GM21390 (cell line): Measurements from ENCODE around the gene GATM.

Experiments
- ATAC-seq: cut with Tn5 transposase; IDR thresholded peaks from one replicate; pipeline ENCODE4 v1.9.1; 2021; ENCODE audit not compliant: unreplicated experiment

The GATM gene, protein sequence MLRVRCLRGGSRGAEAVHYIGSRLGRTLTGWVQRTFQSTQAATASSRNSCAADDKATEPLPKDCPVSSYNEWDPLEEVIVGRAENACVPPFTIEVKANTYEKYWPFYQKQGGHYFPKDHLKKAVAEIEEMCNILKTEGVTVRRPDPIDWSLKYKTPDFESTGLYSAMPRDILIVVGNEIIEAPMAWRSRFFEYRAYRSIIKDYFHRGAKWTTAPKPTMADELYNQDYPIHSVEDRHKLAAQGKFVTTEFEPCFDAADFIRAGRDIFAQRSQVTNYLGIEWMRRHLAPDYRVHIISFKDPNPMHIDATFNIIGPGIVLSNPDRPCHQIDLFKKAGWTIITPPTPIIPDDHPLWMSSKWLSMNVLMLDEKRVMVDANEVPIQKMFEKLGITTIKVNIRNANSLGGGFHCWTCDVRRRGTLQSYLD

DNA sequence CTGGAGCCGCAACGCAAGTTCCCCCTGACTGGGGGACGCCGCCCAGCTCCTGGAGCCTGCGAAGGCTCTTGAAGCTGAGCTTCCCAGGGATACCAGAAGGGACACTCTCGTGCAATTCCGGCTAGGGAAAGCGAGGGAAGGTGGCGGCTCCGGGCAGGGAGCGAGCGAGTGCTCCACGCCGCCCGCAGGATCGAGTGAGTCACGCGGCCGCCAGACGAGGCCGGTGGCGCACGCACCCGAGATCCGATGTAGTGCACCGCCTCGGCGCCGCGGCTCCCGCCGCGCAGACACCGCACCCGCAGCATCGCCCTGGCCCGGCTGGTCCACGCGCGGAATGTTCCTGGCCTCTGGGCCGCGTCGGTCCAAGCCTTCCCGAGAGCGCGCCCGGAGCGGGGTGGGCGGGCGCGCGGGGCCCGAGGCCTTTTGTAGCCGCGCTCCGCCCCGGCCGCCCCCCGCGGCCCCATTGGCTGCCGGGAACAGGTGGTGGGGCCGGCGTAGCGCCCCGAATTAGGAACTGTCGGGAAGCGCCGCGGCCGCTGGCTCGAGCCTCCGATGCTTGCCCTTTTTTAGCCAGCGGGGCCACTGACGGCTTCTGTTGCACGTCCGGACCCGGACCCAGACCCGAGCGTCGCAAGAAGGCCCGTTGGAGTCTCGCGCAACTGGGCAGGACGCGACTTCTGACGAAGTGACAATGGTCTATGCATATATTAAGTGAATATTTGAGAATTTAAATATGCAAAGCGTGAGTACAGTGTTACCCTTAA is at the start of gene GATM:
Gene GATM, minus strand, starts transcription at position 396 of the 764 bp plus-strand sequence. Its CDS starts 91 bp downstream, at position 305.
- peak; percentile 85 for ATAC-seq

DNA sequence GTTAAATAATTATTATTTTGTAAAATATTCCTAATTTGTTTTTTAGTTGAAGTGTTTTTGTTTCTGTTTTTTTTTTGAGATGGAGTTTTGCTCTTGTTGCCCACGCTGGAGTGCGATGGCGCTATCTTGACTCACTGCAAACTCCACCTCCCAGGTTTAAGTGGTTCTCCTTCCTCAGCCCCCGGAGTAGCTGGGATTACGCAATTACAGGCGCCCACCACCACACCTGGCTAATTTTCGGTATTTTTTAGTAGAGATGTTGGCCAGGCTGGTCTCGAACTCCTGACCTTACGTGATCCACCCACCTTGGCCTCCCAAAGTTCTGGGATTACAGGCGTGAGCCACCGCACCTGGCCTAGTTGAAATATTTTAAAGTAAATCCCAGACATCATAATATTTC is 48.7 kb upstream of the GATM start:
- ATAC-seq, result no peak

DNA sequence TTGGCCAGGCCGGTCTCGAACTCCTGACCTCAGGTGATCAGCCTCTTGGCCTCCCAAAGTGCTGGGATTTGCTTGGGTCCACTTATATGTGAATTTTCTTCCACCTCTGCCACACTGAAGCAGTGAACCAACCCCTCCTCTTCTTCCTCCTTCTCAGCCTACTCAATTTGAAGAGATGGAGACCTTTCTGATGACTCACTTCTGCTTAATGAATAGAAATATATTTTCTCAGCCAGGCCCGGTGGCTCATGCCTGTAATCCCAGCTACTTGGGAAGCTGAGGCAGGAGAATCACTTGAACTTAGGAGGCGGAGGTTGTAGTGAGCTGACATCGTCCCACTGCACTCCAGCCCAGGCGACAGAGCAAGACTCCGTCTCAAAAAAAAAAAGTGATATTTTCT is 46.8 kb upstream of the GATM start:
- ATAC-seq, result no peak

DNA sequence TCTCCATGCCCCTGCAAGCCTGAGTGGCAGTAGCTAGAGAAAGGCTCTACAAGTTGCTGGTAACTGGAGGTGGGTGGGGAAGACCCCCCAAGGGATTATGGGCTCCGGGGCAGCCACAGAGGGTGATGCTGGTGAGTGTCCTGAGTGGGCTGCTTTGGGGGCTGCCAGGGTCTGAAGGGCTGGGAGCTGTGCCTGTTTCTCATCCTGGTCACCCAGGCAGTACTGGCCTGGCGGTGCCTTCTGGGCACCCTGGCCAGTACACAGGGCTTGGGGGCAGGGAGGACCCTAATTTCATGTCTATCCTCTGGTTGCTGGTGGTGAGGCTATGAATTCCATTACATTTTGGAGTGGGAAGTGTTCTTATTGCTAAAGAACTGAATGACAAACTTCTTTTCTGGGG is 46.1 kb upstream of the GATM start:
- no peak for ATAC-seq

DNA sequence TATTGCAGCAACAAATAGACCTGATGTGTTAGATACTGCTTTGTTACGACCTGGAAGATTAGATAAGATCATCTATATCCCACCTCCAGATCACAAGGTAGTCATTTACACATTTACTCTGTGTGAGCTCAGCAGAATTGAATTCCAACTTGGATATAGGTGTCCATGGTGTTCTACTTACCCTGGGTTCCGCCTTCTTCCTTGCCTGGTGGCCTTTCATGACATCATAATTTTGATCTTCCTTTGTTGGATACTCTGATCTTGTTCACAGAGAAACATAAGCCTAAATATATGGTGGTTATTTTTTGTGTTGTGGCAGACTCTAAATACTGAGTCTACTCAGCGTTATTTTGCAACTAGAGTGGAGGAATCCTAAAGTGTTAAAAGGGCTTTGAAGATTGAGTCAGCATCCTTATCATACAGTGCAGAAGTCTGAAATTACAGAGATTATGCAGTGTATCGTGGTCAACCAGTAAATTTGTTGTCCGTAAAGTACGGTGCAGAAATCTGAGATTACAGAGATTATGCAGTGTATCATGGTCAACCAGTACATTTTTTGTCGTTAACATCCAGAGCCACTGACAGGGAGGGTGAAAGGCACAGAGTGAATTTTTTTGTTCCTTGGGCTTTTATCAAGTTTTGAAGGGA is 39.1 kb upstream of the GATM start:
- no peak for ATAC-seq

DNA sequence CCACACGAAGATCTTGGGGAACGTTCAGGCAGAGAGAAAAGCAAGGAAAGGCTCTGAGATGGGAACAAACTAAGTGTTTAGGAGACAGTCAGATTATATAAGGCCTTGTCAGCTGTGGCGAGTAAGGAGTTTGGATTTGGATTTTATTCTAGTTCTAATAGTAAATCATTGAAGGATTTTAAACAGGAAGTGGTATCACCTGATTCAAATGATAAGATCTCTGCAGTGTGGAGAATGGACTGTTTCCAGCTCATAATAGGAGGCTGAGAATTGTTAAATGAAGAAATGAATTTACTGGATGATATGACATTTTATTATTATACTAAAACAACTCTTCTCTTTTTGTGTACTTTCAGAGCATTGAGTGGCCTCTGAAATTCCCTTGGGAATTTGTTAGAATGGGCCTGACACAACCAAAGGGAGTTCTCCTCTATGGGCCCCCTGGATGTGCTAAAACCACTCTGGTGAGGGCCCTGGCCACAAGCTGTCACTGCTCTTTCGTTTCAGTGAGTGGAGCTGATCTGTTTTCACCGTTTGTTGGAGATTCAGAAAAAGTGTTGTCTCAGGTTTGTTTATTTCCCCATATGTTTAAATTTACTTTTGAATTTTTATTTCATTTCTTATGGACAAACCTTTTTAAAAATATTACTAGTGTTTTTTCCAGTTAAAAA is 36.0 kb upstream of the GATM start:
- ATAC-seq, result no peak

DNA sequence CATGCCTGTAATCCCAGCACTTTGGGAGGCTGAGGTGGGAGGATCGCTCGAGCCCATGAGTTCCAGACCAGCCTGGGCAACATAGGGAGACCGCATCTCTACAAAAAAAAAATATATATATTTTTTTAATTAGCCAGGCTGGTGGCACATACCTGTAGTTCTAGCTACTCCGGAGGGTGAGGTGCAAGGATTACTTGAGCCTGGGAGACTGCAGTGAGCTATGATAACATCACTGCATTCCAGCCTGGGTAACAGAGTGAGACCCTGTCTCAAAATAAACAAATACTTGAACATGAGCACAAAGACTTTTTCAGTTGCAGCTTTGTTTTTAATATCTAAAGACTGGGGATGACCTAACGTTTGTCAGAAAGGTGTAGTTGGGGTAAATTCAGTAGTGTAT is 31.3 kb upstream of the GATM start:
- no peak for ATAC-seq

DNA sequence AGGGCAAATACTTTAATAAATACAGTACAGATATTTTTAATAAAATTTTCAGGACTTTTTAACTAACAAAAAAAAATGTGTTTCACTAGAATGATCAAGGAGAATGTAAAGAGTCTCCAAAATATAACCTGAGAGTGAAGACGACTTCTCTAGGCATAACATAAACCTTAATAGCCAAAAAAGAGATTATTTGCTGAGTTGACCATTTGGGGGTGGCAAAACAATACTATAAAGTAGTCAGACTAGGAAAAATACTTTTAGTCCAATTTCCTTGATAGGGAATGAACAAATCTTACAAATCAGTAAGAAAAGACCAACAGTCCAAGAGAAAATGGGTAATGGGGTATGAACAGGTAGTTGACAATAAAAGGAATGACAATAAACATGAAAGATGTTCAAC is 29.4 kb upstream of the GATM start:
- no peak for ATAC-seq

DNA sequence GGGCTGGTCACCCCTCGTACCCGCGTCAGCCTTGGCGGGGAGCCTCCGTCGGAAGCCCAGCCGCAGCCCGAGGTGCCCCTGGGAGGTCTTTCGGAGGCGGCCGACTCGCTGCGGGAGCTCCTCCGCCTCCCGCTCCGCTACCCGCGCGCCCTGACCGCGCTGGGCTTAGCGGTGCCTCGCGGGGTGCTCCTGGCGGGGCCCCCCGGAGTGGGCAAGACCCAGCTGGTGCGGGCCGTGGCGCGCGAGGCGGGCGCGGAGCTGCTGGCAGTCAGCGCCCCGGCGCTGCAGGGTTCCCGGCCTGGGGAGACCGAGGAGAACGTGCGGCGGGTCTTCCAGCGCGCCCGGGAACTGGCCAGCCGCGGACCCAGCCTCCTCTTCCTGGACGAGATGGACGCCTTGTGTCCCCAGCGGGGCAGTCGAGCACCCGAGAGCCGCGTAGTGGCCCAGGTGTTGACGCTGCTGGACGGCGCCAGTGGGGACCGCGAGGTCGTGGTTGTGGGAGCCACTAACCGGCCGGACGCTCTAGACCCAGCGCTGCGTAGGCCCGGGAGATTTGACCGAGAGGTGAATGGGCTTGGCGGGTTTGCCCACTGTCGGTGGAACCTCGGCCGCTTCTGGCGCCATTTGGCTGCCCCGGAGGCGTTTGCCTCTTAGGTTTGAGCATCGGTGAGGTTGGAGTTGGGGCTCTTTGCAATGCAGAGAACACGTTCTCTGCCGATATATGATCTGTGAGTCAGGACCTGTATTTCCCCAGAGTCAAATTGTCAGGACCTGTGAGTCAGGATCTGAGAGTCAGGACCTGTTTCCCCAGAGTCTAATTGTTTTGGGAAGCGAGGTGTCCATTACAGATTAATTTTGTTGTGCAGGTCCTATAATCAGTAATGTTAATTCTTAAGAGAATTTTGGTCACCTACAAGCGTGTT is 24.9 kb upstream of the GATM start:
- peak; percentile 18 for ATAC-seq

DNA sequence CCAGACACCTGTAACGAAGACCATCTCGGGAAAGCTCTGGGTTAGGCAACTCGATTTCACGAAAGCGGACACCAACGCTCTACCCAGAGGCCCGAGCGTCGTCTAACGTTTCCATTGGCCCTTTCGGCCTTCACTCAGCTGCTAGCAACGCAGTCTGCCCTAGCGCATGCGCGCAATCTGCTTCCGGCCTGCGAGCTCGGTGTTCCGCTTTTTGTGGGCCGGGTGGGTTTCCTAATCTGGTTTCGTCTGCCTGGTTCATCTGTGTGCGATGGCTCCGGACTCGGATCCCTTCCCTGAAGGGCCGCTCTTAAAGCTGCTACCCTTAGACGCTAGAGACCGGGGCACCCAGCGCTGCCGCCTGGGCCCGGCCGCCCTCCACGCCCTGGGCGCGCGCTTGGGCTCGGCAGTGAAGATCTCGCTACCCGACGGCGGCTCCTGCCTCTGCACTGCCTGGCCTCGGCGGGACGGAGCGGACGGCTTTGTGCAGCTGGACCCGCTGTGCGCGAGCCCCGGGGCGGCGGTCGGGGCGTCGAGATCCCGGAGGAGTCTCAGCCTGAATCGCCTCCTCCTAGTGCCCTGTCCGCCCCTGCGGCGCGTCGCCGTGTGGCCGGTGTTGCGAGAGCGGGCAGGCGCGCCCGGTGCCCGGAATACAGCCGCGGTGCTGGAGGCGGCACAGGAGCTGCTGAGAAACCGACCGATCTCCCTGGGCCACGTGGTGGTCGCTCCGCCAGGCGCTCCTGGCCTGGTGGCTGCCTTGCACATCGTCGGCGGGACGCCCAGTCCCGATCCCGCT is 24.0 kb upstream of the GATM start:
- peak; percentile 88 for ATAC-seq

DNA sequence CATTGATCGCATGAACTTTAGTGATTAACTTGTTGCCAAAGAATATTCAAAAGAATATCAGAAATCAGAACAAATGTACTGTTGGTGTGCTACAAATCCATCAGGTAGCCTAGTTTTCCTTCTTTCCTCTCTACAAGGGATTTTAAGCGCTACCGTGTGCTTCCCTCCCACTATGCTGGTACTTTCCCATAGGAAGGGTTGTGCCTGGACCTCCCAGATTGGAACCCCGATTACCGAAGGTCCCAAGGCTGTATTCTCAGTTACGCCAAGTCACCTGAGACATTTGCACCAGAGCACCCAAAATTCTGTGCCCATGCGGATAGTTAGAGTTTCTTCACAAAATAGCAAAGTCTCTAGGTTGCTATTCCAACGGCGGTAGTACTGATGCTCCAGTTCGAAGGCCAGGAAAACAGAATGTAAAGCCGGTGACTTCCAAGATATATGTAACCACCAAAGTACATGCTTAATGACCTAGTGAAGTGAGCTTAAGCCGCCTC is 23.4 kb upstream of the GATM start:
- no peak for ATAC-seq

DNA sequence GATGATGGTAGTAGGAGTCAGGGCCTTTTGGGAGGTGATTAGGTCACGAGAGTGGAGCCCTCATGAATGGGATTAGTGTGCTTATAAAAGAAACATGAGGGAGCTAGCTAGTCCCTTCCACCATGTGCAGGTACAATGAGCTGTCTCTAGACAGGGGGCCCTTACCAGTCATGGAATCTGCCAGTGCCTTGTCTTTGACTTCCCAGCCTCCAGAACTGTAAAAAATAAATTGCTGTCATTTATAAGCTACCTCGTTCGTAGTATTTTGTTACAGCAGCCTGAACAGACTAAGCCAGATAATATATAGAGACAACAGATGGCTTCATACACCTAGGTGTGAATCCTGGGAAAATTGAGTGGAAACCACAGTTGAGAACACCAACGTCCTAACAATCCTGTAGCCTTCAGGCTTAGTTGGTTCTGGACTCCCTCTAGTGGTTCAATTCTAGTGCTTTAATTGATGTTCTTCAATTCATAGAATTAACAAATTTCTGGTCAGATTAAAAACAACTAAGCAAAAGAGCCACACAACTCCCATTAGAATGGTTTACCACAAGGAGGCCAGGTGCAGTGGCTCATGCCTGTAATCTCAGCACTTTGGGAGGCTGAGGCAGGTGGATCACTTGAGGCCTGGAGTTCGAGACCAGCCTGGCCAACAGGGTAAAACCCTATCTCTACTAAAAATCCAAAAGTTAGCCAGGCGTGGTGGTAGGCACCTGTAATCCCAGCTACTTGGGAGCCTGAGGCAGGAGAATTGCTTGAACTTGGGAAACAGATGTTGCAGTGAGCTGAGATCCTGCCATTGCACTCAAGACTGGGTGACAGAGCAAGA is 21.3 kb upstream of the GATM start:
- ATAC-seq, result no peak

DNA sequence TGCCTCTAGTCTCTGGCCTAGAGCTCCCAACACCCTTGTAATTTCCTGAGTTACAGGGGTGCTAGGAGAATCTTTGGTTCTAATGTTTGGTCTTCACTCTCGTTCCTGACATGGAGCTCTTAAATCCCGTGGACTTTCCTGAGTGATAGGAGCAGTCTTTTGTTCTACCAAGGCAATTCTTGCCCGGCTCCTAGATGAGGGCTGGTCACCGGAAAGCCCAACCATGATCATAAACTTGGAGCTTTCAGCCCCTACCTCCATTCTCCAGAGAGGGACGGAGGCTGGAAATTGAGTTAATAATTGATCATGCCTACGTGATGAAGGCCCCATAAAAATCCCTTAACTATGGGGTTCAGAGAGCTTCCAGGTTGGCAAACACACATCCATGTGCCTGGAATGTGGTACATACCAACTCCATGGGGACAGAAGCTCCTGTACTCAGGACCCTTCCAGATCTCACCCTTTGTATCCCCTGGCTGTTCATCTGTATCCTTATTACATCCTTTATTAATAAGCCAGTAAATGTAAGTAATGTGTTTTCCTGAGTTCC is 18.8 kb upstream of the GATM start:
- no peak for ATAC-seq

DNA sequence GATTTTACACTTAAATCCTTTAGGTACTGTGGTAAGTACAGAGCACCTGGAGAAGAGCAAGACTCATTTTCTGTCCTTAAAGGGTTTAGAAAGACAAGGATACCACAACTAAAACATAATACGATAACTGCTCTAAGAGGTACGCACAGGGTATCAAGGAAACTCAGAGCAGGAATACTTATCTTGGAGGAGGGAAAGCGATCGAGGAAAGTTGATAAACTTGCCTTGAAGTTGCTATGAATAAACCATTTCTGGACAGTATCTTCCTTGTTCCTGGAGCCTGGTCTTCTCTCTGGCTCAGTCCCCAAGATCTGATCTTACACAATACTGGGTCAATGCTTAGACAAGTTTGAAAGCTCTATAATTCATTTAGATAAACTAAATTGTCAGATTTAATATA is 17.6 kb upstream of the GATM start:
- no peak for ATAC-seq

DNA sequence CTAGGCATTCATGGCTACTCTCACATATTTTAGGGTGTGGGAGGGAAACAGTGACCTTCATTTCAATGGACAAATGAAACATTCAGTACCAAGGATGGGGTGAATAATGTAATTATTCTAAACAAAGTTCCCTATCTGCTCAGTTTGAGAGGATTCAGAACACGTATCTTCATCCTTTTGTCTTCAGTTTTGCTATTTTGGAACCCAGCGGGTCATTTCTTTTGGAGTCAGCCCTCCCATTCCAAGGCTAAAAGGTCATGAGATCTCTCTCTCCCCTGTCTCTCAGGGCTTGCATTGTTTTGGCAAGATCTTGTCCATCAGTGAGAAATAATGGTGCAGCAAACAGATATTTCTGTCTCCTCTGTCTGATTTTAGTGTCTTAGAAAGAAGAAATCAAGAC is 16.3 kb upstream of the GATM start:
- ATAC-seq, result no peak

DNA sequence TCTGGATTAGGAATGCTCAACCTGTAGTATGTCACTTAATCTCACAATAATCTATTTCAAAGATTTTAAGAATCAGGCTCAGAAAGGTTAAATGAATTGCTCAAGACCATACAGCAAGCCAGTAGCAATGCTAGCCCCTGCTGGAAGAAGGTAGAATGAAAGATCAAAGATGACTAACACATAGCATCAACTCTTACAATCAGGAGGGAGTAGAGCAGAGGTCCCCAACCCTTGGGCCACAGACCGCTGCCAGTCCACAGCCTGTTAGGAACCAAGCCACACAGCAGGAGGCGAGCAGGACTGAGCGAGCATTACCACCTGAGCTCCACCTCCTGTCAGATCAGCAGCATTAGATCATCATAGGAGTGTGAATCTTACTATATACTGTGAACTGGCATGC is 15.5 kb upstream of the GATM start:
- no peak for ATAC-seq

DNA sequence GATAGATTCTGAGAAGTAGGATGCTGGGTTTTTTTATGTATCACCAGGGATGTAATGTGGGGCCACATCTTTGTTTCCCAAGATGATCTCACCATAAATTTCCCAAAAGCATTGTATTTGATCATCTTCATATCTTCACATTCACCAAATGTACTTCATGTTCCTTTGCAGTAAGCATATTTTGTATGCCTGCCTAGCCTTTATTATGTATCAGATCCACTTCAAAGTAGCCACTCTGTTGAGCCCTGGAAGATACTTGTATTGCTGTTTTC is 14.2 kb upstream of the GATM start:
- no peak for ATAC-seq
